Progenitor cell of endocrine pancreas (in vitro differentiated cells): ENCODE measurements around the gene LMX1B. TPM values are rescaled to one million over a fixed set of nuclear protein-coding genes. Genes with fewer than 3 reads are reported as not detected.
A peak's percentile ranks its signal among the peaks of the same experiment; 100 is the strongest.

ENCODE experiments used
- DNase-seq: peaks from one replicate; pipeline ENCODE4 v3.0.0; 2021; ENCODE audit warnings: low spot score; ENCODE audit not compliant: unreplicated experiment
- H3K27ac Mint-ChIP-seq: 2 replicates; pipeline ENCODE4 v1.8.0; 2021; ENCODE audit warnings: mild to moderate bottlenecking, moderate library complexity, mixed read lengths
- H3K27me3 Mint-ChIP-seq: 2 replicates; pipeline ENCODE4 v1.8.0; 2021; ENCODE audit warnings: mixed read lengths
- H3K36me3 Mint-ChIP-seq: 2 replicates; pipeline ENCODE4 v1.8.0; 2022; ENCODE audit warnings: mixed read lengths; ENCODE audit not compliant: insufficient read depth
- H3K4me1 Mint-ChIP-seq: 2 replicates; pipeline ENCODE4 v1.8.0; 2021; ENCODE audit warnings: low read depth, mixed read lengths
- H3K4me3 Mint-ChIP-seq: 2 replicates; pipeline ENCODE4 v1.8.0; 2021; ENCODE audit warnings: low read depth, mild to moderate bottlenecking, moderate library complexity, mixed read lengths
- H3K9me3 Mint-ChIP-seq: 2 replicates; pipeline ENCODE4 v1.8.0; 2021; ENCODE audit warnings: low read depth, mixed read lengths
- total RNA-seq: library from RNA; stranded (reverse); gene quantifications from 2 replicates; pipeline ENCODE4 v1.2.1, GENCODE V29; 2021
- TF ChIP-seq, protein P1 (sequence below): fragments of 200-600 bp; sonication (generic); IDR thresholded peaks from one replicate; pipeline ENCODE4 v1.5.0; 2021; ENCODE audit warnings: antibody characterized with exemption, mild to moderate bottlenecking; ENCODE audit not compliant: unreplicated experiment

The LMX1B gene
- total RNA-seq, 1 donor from 2014 or later: 9.1 TPM

DNA sequence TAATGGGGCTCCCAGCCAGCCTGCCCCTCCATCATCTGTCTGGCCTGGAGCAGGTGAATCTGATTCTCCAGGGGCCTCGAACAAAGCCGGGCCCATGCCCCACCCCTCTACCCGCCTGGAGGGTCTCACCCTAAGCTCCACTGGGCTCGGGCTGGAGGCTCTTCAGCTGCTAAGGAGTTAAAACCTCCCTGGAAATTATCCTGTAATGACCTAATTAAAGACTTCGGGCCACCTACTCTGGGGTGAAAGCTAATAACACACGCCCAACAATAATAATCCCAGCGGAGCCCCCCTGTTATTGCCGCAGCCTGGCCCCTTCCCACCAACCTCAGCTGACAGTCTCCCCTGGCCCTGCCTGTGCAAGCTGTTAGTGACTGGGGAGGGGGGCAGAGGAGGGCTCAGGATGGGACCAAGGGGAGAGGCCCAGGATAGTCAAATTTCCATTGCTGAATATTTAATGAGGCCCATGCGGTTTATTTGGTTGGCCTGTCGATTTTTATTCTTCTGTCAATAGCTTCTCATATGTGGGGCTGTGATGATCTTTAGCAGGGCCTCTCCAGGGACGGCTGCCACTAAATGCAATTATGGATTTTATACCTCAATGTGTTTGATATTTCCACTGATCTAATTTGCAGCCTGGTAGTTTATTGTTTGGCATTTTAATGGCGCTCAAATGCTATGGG, 25.7 kb downstream of the LMX1B start:
- Mint-ChIP-seq H3K27me3 (peaks cover 55% of the 10 kb centered on the region), H3K27ac (no peak overlapping the region), H3K4me1 (peaks cover 47% of the 10 kb centered on the region), H3K36me3 (no peaks in the 10 kb centered on the region), H3K9me3 (no peaks in the 10 kb centered on the region), H3K4me3 (no peak overlapping the region)
- TF ChIP-seq, protein P1, sequence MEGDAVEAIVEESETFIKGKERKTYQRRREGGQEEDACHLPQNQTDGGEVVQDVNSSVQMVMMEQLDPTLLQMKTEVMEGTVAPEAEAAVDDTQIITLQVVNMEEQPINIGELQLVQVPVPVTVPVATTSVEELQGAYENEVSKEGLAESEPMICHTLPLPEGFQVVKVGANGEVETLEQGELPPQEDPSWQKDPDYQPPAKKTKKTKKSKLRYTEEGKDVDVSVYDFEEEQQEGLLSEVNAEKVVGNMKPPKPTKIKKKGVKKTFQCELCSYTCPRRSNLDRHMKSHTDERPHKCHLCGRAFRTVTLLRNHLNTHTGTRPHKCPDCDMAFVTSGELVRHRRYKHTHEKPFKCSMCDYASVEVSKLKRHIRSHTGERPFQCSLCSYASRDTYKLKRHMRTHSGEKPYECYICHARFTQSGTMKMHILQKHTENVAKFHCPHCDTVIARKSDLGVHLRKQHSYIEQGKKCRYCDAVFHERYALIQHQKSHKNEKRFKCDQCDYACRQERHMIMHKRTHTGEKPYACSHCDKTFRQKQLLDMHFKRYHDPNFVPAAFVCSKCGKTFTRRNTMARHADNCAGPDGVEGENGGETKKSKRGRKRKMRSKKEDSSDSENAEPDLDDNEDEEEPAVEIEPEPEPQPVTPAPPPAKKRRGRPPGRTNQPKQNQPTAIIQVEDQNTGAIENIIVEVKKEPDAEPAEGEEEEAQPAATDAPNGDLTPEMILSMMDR: no peak
- no peak for DNase-seq

DNA sequence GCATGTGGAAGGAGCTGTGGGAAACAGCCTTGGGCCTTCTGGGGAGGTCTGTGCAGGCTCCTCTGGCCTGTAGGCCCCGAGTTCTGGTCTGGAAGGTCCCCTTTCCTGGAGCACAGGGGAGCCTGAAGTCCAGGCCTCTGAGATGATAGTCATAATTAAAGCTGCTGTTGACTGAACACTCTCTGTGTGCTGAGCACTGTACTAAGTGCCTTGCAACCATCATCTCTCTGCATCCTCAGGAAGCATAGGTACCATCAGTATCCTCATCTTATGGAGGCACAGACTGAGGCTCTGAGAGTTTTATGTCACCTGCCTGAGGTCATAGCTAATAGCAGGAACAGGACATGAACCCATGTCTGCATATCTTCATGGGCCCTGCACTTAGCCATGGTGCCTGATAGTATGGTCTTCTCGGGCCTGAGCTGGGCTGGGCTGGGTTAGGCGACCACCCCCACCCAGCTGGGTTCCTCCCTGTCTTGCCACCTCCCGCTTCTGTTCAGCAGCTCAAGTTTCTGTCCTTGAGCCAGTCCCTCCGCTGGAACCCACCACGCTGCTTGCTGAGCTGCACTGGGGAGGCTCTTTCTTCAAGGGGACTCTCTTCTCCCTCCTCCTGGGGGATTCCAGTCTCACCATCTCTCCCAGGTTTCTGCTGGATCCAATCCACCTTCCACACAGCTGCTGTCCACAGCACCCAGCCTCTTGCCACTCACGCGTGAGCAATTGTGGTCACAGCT, 27.6 kb downstream of the LMX1B start:
- Mint-ChIP-seq H3K4me3 (no peak overlapping the region), H3K36me3 (no peaks in the 10 kb centered on the region), H3K9me3 (no peaks in the 10 kb centered on the region), H3K4me1 (peaks cover 58% of the 10 kb centered on the region), H3K27me3 (peaks cover 47% of the 10 kb centered on the region), H3K27ac (peak overlapping the region; percentile 89)
- TF ChIP-seq, protein P1: no peak
- no peak for DNase-seq

DNA sequence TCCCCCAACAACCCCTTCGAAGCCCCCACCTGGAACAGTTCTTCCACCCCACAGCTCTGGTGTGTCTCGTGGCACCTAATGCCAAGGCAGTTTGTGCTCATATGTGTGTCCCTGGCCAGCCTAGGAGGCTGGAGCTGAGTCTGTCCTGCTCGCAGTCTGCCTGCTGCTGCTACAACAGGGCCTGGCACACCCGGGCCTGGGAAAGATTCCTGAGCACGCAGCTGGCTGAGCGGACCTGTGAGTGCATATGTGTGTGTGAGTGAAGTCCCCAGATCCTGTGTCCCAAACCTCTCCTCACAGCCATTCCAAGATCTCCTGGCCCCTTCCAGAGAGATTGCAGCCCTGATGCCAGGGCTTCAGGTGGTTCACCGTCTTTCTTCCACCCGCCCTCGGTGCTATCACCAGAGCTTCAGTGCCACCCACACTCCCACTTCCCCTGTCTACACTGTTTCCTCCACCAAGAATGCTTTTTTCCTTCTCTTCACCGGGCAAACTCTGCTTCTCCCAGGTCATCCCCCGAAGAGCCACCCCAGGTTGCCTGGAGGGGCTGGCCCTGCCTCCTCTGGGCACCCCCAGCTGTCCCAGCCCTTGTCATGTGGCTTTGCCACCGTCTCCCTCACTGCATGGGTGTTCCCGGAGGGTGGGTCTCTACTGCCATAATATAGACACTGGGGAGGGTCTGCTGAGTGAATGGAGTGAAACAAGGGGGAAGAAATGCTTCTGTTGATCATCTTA, 28.4 kb downstream of the LMX1B start:
- no peak for DNase-seq
- H3K27ac Mint-ChIP-seq: peak overlapping the region; percentile 89
- H3K36me3 Mint-ChIP-seq: no peaks in the 10 kb centered on the region
- no peaks in the 10 kb centered on the region for H3K9me3 Mint-ChIP-seq
- peak overlapping the region; percentile 43 for H3K4me3 Mint-ChIP-seq
- peaks cover 40% of the 10 kb centered on the region for H3K27me3 Mint-ChIP-seq
- TF ChIP-seq, protein P1: no peak
- peaks cover 64% of the 10 kb centered on the region for H3K4me1 Mint-ChIP-seq

DNA sequence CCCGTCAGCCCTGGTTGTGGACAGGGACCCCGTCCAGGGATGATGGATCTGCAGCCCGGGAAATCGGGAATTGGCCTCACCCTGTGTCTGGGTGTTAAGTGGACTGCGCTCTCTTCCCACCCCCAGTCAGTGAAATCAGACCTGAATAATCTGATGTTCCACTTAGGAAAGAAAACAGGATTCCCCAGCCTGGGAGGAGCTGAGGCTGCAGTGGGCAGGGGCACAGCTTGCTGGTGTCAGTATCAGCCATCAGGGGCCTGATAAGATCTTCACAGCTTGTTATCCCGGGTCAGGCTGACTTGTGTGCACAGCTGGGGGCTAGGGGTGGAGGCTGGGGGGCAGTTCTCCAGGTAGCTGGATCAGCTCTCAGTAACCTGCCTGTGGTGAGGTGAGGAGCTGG, 29.1 kb downstream of the LMX1B start:
- no peak for DNase-seq
- peak overlapping the region; percentile 89 for H3K27ac Mint-ChIP-seq
- H3K4me3 Mint-ChIP-seq: no peak overlapping the region
- no peaks in the 10 kb centered on the region for H3K36me3 Mint-ChIP-seq
- peaks cover 68% of the 10 kb centered on the region for H3K4me1 Mint-ChIP-seq
- no peaks in the 10 kb centered on the region for H3K9me3 Mint-ChIP-seq
- H3K27me3 Mint-ChIP-seq: peaks cover 41% of the 10 kb centered on the region
- TF ChIP-seq, protein P1: no peak

DNA sequence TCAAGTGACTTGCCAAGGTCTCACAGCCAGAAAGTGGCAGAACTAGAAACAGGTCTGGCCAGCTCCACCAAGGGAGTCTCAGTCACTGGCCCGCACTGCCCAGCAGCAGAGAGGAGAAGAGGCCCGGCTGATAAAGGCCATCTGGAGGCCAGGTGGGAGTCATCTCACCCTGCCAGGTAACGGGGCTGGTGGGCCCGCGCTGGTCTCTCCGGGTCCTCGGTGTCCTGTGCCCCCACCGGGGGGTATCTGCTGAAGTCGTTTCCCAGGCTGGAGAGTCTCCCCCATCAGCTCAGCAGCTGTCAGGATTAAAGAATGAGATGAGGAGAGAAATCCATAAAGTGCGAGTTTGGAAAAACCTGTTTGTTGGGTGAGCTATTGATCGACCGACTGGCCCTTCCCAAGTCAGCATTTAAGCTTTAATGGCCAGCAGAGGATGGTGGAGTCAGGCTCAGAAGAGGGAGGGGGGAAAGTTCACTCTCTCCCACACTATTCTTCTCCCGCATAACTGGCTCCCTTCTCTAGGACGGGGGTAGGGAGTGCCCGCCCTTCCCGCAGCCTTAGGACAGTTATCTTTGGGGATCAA, 30.3 kb downstream of the LMX1B start:
- TF ChIP-seq, protein P1: no peak
- H3K36me3 Mint-ChIP-seq: no peaks in the 10 kb centered on the region
- peak; percentile 55 for DNase-seq
- H3K9me3 Mint-ChIP-seq: no peaks in the 10 kb centered on the region
- H3K27me3 Mint-ChIP-seq: peaks cover 39% of the 10 kb centered on the region
- H3K4me1 Mint-ChIP-seq: peaks cover 68% of the 10 kb centered on the region
- no peak overlapping the region for H3K4me3 Mint-ChIP-seq
- peak overlapping the region; percentile 91 for H3K27ac Mint-ChIP-seq
